Esophagus muscularis mucosa (tissue), 3 donors: ENCODE measurements around the gene TERB2.
"Not testable (repeated sequence)": the region's sequence is repeated elsewhere in the genome, so short reads cannot be mapped to it uniquely, and the experiment has no call there.

Experiments
- CTCF ChIP-seq, 3 experiments: fragments of 200-600 bp in 2 of 3; fragments of 450-650 bp in 1 of 3; sonication (generic) in 2 of 3; IDR thresholded peaks; one replicate each; pipeline ENCODE4 v1.5.1; 2017 to 2019; ENCODE audit warnings: antibody characterized with exemption in 3 of 3, mild to moderate bottlenecking in 2 of 3, moderate library complexity in 1 of 3
- POLR2A ChIP-seq: fragments of 450-650 bp; IDR thresholded peaks from one replicate; pipeline ENCODE4 v1.6.1; 2017; ENCODE audit warnings: antibody characterized with exemption, moderate library complexity, mild to moderate bottlenecking, low read depth

DNA sequence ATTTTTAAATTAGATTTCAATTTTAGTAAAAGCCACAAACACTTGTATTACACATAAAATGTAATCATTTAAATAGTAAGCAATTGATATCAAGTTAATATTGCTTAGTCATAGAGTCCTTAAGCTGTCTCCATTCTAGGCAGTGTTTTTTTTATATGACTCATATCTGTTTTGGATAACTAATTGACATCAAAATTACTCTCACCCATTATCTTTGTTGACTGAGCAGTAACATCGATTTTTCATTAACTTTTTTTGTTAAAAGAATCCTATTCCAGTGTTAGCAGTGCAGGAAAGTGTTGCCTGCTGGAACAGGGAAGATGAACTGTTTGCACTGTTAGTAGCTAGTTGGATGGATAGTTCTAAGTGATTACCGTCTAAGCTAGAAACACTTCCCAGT is 21.3 kb downstream of the TERB2 start:
- TF ChIP-seq CTCF (IDR thresholded peaks at IDR 0.05); POLR2A: not testable (repeated sequence)
